Subcutaneous adipose tissue (tissue), 4 donors: ENCODE results near the gene EIF4ENIF1. TPM values are rescaled to one million over a fixed set of nuclear protein-coding genes. Genes with fewer than 3 reads are reported as not detected.

Experiments
- total RNA-seq, 4 donors: library from RNA; depleted of rRNA; stranded (reverse); fragments of >200 nt; gene quantifications; one replicate each; pipeline ENCODE4 v1.1.0, GENCODE V29; 2016
- TF ChIP-seq, protein P1 (sequence below): fragments of 450-650 bp; IDR thresholded peaks from one replicate; pipeline ENCODE4 v1.5.1; 2016; ENCODE audit warnings: low read depth, mild to moderate bottlenecking, control low read depth, antibody characterized with exemption, moderate library complexity

Gene EIF4ENIF1, protein sequence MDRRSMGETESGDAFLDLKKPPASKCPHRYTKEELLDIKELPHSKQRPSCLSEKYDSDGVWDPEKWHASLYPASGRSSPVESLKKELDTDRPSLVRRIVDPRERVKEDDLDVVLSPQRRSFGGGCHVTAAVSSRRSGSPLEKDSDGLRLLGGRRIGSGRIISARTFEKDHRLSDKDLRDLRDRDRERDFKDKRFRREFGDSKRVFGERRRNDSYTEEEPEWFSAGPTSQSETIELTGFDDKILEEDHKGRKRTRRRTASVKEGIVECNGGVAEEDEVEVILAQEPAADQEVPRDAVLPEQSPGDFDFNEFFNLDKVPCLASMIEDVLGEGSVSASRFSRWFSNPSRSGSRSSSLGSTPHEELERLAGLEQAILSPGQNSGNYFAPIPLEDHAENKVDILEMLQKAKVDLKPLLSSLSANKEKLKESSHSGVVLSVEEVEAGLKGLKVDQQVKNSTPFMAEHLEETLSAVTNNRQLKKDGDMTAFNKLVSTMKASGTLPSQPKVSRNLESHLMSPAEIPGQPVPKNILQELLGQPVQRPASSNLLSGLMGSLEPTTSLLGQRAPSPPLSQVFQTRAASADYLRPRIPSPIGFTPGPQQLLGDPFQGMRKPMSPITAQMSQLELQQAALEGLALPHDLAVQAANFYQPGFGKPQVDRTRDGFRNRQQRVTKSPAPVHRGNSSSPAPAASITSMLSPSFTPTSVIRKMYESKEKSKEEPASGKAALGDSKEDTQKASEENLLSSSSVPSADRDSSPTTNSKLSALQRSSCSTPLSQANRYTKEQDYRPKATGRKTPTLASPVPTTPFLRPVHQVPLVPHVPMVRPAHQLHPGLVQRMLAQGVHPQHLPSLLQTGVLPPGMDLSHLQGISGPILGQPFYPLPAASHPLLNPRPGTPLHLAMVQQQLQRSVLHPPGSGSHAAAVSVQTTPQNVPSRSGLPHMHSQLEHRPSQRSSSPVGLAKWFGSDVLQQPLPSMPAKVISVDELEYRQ
- total RNA-seq = 10 to 100 TPM; 10.5 to 19.6 (median 15.3) TPM

DNA sequence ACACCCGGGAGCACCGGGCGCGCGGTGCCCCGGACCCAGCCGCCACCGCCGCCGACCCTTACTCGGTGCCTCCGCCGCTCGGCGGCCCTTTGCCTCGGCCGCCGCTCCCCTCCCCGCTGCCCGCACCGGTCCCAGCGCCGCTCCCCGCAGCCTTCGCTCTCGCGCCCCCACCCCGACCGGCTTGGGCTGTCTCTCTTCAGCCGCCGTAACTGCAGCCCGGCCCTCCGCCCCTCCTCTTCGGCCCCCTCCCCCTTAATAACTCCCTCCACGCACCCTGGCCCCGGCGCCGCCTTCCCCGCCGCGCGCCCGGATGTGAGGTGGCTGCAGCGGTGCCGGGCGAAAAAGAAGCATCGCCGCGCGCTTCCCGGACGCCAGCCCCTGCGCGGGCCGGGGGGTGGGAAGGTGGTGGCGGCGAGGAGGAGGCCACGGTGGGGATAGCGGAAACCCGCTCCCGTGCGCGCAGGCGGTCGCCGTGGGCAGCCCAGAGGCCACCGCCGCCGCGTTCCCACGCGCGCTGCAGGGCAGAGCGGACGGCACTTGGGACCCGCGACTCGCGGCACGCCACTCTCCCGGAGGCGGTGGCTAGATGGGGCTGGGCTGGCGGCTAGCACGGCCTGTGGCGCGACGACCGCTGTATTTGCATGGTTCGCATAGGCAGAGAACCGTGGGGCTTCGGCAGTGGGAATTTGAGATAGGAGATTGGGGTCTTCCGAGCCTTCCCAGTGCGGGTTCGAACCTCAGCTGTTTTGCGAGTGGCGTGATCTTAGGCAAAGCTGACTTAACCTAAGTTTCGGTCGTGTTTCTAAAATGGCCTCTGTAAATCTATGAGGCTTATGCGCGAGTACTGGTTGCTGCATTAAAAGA is at the start of gene EIF4ENIF1:
Gene EIF4ENIF1, minus strand, starts transcription at position 211 of the 864 bp plus-strand sequence. CDS start 1,124 bp downstream, outside the sequence.
- TF ChIP-seq, protein P1, sequence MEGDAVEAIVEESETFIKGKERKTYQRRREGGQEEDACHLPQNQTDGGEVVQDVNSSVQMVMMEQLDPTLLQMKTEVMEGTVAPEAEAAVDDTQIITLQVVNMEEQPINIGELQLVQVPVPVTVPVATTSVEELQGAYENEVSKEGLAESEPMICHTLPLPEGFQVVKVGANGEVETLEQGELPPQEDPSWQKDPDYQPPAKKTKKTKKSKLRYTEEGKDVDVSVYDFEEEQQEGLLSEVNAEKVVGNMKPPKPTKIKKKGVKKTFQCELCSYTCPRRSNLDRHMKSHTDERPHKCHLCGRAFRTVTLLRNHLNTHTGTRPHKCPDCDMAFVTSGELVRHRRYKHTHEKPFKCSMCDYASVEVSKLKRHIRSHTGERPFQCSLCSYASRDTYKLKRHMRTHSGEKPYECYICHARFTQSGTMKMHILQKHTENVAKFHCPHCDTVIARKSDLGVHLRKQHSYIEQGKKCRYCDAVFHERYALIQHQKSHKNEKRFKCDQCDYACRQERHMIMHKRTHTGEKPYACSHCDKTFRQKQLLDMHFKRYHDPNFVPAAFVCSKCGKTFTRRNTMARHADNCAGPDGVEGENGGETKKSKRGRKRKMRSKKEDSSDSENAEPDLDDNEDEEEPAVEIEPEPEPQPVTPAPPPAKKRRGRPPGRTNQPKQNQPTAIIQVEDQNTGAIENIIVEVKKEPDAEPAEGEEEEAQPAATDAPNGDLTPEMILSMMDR = no peak

DNA sequence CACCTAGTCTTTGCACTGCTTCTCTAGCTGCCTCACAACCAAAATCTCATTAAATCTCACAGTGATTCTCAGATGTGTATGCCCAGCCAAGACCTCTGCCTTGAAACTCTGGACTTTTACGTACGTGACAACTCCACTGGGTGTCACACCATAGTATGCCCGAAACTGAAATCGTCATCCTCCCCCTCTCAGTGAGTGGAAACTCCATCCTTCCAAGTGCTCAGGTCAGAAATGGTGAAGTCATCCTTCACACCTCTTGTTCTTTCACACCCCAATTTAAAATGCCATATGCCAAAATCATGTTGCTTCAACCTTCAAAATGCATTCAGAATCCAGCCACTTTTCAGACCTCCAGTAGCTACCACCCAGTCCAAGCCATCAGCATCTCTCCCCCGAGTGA is 49.2 kb upstream of the EIF4ENIF1 start:
- TF ChIP-seq, protein P1 = no peak

DNA sequence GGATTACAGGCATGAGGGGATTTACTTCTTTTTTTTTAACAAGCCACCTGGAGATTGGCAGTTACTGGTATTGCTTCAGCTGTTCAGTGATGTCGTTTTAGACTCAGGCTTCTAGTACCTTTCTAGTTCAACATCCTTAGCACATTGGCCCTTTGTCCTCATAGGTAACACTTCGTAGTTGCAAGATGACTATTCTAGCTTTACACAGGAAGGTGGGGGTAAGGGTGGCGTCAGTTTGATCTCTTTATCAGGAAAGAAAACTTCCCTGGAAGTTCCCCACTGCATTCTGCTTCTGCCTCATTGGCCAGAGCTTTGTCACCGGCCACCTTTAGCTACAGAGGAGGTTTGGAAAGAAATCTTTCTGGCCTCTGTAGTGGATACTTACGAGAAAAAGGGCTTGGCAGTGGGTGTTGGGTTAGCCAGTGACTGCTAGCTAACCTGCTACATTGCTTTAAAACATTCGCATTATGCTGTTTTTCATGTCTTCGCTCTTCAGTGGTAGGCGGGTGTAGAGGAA is 47.4 kb upstream of the EIF4ENIF1 start:
- TF ChIP-seq, protein P1 = no peak

DNA sequence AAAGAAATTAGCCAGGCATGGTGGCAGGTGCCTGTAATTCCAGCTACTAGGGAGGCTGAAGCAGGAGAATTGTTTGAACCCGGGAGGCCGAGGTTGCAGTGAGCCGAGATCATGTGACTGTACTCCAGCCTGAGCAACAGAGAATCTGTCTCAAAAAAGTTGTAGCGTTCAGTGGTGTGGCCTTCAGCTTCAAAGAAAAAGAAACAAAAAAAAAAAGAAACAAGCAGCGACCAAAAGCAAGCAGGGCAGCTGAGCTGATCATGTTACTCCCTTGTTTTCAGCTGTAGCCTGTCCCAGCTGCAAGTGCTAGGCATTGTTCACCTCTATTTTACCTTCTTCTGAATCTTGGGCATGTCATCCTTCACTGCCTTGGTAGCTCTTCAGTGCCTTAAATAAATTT is 43.7 kb upstream of the EIF4ENIF1 start:
- TF ChIP-seq, protein P1 = no peak

DNA sequence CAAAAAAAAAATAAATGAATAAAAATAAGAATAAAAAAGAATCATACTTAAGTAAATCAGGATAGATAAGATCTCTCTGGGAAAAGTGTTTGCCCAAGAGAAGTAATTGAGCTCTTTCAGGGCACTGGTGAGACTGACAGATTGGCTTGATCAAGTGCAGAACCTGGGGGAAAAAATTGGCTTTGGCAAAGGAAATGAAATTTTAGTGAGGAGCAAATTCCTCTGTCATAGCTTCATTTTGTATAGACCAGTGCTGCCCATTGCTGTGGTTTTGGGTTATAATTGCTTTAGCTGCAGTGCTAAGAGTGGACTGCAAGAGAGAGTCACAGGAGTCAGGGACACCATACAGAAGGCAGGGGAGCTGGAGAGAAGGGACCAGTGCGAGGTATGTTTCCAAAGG is 42.4 kb upstream of the EIF4ENIF1 start:
- TF ChIP-seq, protein P1 = no peak

DNA sequence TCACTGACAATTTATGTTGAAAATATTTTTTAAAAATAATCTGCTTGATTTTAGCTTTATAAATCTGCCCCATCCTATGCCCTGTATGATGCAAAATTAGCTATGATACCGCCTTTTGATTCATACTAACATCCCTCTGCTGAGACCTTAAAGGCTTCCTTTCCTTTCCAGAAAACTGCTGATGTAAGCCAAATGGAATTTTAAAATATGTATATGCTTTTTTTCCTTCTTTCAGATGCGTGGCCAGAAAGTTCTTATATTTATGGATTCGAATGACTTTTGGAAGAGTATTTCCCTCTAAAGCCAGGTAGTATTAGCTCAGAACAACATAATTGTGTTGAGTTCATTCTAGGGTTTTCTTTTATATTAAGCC is 41.2 kb upstream of the EIF4ENIF1 start:
- TF ChIP-seq, protein P1 = no peak
